Liver (tissue), 9 donors: ENCODE measurements around the gene PPARA. TPM values are rescaled to one million over a fixed set of nuclear protein-coding genes. Genes with fewer than 3 reads are reported as not detected.
"Not testable (repeated sequence)": the region's sequence is repeated elsewhere in the genome, so short reads cannot be mapped to it uniquely, and the experiment has no call there.

Source experiments
- DNase-seq: peaks from one replicate; pipeline ENCODE4 v3.0.0-alpha.2; 2017; ENCODE audit warnings: low spot score
- H3K27ac ChIP-seq, 2 donors: one replicate each; pipeline ENCODE4 v1.7.0; 2013; ENCODE audit warnings: inconsistent platforms in 2 of 2, low read length in 2 of 2, control low read depth in 1 of 2, low read depth in 1 of 2, mild to moderate bottlenecking in 1 of 2
- H3K27me3 ChIP-seq, 4 donors: one replicate each; pipeline versions ENCODE4 v1.6.1 to v1.7.0; 2013; ENCODE audit warnings: low read length in 3 of 4, inconsistent platforms in 1 of 4, mild to moderate bottlenecking in 1 of 4, moderate library complexity in 1 of 4; ENCODE audit not compliant: control insufficient read depth in 4 of 4, insufficient read depth in 4 of 4
- H3K36me3 ChIP-seq, 4 donors: one replicate each; pipeline versions ENCODE4 v1.6.1 to v1.7.0; 2013; ENCODE audit warnings: low read length in 3 of 4, mild to moderate bottlenecking in 3 of 4, low read depth in 1 of 4, moderate library complexity in 1 of 4; ENCODE audit not compliant: control insufficient read depth in 4 of 4, insufficient read depth in 3 of 4
- H3K4me1 ChIP-seq, 4 donors: one replicate each; pipeline versions ENCODE4 v1.6.1 to v1.7.0; 2013; ENCODE audit warnings: low read length in 3 of 4, mild to moderate bottlenecking in 3 of 4, moderate library complexity in 1 of 4; ENCODE audit not compliant: control insufficient read depth in 4 of 4, insufficient read depth in 4 of 4
- H3K4me3 ChIP-seq, 3 donors: one replicate each; pipeline versions ENCODE4 v1.6.1 to v1.7.0; 2013; ENCODE audit warnings: low read length in 3 of 3, control low read depth in 1 of 3, low read depth in 1 of 3, mild to moderate bottlenecking in 1 of 3
- H3K9ac ChIP-seq, 2 donors: one replicate each; pipeline ENCODE4 v1.7.0; 2013; ENCODE audit warnings: low read length in 2 of 2, mild to moderate bottlenecking in 2 of 2, moderate library complexity in 2 of 2, control low read depth in 1 of 2, low read depth in 1 of 2
- H3K9me3 ChIP-seq, 4 donors: one replicate each; pipeline versions ENCODE4 v1.6.1 to v1.7.0; 2013; ENCODE audit warnings: low read length in 3 of 4; ENCODE audit not compliant: control insufficient read depth in 4 of 4
- EGR1 ChIP-seq, 2 donors: IDR thresholded peaks; 2 replicates each; pipeline ENCODE4 v1.6.1; 2016 to 2018; ENCODE audit warnings: antibody characterized with exemption in 2 of 2, low read depth in 2 of 2
- FOXA1 ChIP-seq: IDR thresholded peaks from 2 replicates; pipeline ENCODE4 v1.6.1; 2016; ENCODE audit warnings: antibody characterized with exemption
- GABPA ChIP-seq, 2 donors: IDR thresholded peaks in 1 of 2; conservative IDR thresholded peaks in 1 of 2; 2 replicates each; pipeline ENCODE4 v1.6.1; 2016; ENCODE audit warnings: antibody characterized with exemption in 2 of 2, mild to moderate bottlenecking in 1 of 2, moderate library complexity in 1 of 2
- HNF4A ChIP-seq, 2 donors: conservative IDR thresholded peaks; 2 replicates each; pipeline ENCODE4 v1.6.1; 2016; ENCODE audit warnings: antibody characterized with exemption in 2 of 2, mild to moderate bottlenecking in 2 of 2
- HNF4G ChIP-seq: IDR thresholded peaks from 2 replicates; pipeline ENCODE4 v1.6.1; 2016; ENCODE audit warnings: antibody characterized with exemption
- JUND ChIP-seq, 2 donors: IDR thresholded peaks; 2 replicates each; pipeline ENCODE4 v1.6.1; 2016; ENCODE audit warnings: antibody characterized with exemption in 2 of 2
- MAX ChIP-seq: IDR thresholded peaks from 2 replicates; pipeline ENCODE4 v1.6.1; 2016; ENCODE audit warnings: antibody characterized with exemption
- NR2F2 ChIP-seq: IDR thresholded peaks from 2 replicates; pipeline ENCODE4 v1.6.1; 2016; ENCODE audit warnings: antibody characterized with exemption
- RAD21 ChIP-seq, 2 donors: IDR thresholded peaks; 2 replicates each; pipeline ENCODE4 v1.6.1; 2016; ENCODE audit warnings: antibody characterized with exemption in 2 of 2, mild to moderate bottlenecking in 2 of 2
- REST ChIP-seq: IDR thresholded peaks from 2 replicates; pipeline ENCODE4 v1.6.1; 2016; ENCODE audit warnings: antibody characterized with exemption, mild to moderate bottlenecking
- RXRA ChIP-seq, 2 donors: IDR thresholded peaks; 2 replicates each; pipeline ENCODE4 v1.6.1; 2017 to 2018; ENCODE audit warnings: antibody characterized with exemption in 2 of 2, mild to moderate bottlenecking in 1 of 2
- TAF1 ChIP-seq: conservative IDR thresholded peaks from 2 replicates; pipeline ENCODE4 v1.6.1; 2016; ENCODE audit warnings: antibody characterized with exemption, mild to moderate bottlenecking
- YY1 ChIP-seq: IDR thresholded peaks from 2 replicates; pipeline ENCODE4 v1.6.1; 2016; ENCODE audit warnings: antibody characterized with exemption, mild to moderate bottlenecking
- WGBS: extraction: QIAGEN DNeasy Blood & Tissue Kit; methylation state at CpG from one replicate; pipeline ENCODE4 v1.1.7; 2013; 5-methylcytosine and 5-hydroxymethylcytosine counted together
- polyA plus RNA-seq, 2 donors: library from polyadenylated mRNA; stranded (reverse) in 1 of 2; unstranded in 1 of 2; fragments of 200-250 nt in 1 of 2; fragments of >200 nt in 1 of 2; fragmentation: Nextera tagmentation in 1 of 2; extraction: Ambion mirVana in 1 of 2; gene quantifications; one replicate each; pipeline versions ENCODE4 v1.2.1 to v1.2.3, GENCODE V29; 2013 to 2015
- total RNA-seq, 2 donors: library from RNA; depleted of rRNA; stranded (reverse); fragments of >200 nt; gene quantifications; one replicate each; pipeline ENCODE4 v1.2.3, GENCODE V29; 2014
- TF ChIP-seq, protein P1 (sequence below): fragments of 150-350 bp; IDR thresholded peaks from 2 replicates; pipeline ENCODE4 v1.5.1; 2017; ENCODE audit warnings: improper control_type of control experiment, low read depth, low read length; ENCODE audit not compliant: missing input control
- TF ChIP-seq, protein P2 (sequence below): IDR thresholded peaks from 2 replicates; pipeline ENCODE4 v1.6.1; 2016; ENCODE audit warnings: antibody characterized with exemption
- donor health status: healthy.
- donor health status: healthy.
- donor health status: healthy.
- donor health status: healthy.
- donor health status: healthy.

PPARA gene
- total and polyA plus RNA-seq, 4 donors, result 31.2 to 78.8 (median 41.3) TPM

DNA sequence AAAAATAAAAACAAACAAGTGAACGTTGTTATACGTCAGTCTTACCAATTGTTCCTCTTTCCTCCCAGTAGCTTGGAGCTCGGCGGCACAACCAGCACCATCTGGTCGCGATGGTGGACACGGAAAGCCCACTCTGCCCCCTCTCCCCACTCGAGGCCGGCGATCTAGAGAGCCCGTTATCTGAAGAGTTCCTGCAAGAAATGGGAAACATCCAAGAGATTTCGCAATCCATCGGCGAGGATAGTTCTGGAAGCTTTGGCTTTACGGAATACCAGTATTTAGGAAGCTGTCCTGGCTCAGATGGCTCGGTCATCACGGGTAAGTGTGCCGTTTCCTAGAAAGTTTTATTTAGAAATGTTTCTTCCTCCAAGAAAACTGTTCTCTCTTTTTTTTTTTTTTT, 47.9 kb downstream of the PPARA start:
- H3K9me3 ChIP-seq, result no peaks in the 10 kb centered on the region
- WGBS, result 78% methylated on average over 18 of the region's 18 CpGs
- H3K36me3 ChIP-seq, result peaks cover 7 to 31% (median 20%) of the 10 kb centered on the region in 4 donors
- no peak overlapping the region for H3K9ac ChIP-seq
- no peak overlapping the region for H3K27ac ChIP-seq
- DNase-seq, result no peak
- no peak overlapping the region for H3K4me3 ChIP-seq
- no peaks in the 10 kb centered on the region for H3K27me3 ChIP-seq
- H3K4me1 ChIP-seq, result peaks cover 5 to 27% (median 15%) of the 10 kb centered on the region in 4 donors
- no peak for TF ChIP-seq HNF4A (conservative IDR thresholded peaks at IDR 0.05)
- no peak for TF ChIP-seq RXRA (IDR thresholded peaks at IDR 0.05)
- TF ChIP-seq GABPA (IDR thresholded peaks at IDR 0.05 in 1 of 2, conservative IDR thresholded peaks at IDR 0.05 in 1 of 2), result no peak
- TF ChIP-seq HNF4G, result no peak
- no peak for TF ChIP-seq NR2F2
- TF ChIP-seq MAX, result no peak
- TF ChIP-seq TAF1, result no peak
- TF ChIP-seq REST, result no peak
- no peak for TF ChIP-seq EGR1 (IDR thresholded peaks at IDR 0.05; ENCODE audit: low read depth in 2 of 2)
- no peak for TF ChIP-seq JUND (IDR thresholded peaks at IDR 0.05)
- TF ChIP-seq FOXA1, result no peak
- no peak for TF ChIP-seq RAD21 (IDR thresholded peaks at IDR 0.05)
- TF ChIP-seq, protein P1, sequence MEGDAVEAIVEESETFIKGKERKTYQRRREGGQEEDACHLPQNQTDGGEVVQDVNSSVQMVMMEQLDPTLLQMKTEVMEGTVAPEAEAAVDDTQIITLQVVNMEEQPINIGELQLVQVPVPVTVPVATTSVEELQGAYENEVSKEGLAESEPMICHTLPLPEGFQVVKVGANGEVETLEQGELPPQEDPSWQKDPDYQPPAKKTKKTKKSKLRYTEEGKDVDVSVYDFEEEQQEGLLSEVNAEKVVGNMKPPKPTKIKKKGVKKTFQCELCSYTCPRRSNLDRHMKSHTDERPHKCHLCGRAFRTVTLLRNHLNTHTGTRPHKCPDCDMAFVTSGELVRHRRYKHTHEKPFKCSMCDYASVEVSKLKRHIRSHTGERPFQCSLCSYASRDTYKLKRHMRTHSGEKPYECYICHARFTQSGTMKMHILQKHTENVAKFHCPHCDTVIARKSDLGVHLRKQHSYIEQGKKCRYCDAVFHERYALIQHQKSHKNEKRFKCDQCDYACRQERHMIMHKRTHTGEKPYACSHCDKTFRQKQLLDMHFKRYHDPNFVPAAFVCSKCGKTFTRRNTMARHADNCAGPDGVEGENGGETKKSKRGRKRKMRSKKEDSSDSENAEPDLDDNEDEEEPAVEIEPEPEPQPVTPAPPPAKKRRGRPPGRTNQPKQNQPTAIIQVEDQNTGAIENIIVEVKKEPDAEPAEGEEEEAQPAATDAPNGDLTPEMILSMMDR, result no peak
- no peak for TF ChIP-seq YY1
- TF ChIP-seq, protein P2, sequence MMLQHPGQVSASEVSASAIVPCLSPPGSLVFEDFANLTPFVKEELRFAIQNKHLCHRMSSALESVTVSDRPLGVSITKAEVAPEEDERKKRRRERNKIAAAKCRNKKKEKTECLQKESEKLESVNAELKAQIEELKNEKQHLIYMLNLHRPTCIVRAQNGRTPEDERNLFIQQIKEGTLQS, result no peak

DNA sequence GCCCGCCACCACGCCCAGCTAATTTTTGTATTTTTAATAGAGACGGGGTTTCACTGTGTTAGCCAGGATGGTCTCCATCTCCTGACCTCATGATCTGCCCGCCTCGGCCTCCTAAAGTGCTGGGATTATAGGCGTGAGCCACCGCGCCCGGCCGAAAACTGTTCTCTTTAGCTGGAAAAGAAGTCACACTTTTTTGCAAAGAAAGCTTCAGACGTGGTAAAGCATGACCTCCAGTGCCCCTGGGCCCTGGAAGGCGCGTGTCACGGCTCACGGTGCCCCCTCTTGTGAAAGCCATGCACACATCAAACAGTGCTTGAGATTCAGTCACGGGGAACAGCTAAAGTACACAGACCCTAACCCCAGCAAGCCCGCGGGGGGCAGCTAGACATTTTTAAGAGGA, 48.5 kb downstream of the PPARA start:
- Histone ChIP-seq H3K4me1 (peaks cover 4 to 24% (median 13%) of the 10 kb centered on the region in 4 donors), H3K36me3 (peaks cover 8 to 37% (median 22%) of the 10 kb centered on the region in 4 donors)
- not testable (repeated sequence) for DNase-seq, H3K9me3 ChIP-seq, H3K4me3 ChIP-seq, H3K27me3 ChIP-seq, H3K9ac ChIP-seq, H3K27ac ChIP-seq
- WGBS, result 95% methylated on average over 18 of the region's 18 CpGs
